Measurements from ENCODE around the gene GABBR2. TPM values are rescaled to one million over a fixed set of nuclear protein-coding genes. Genes with fewer than 3 reads are reported as not detected.

The GABBR2 gene
- total RNA-seq, 1 experiment from 2014 or later: 0.76 TPM

DNA sequence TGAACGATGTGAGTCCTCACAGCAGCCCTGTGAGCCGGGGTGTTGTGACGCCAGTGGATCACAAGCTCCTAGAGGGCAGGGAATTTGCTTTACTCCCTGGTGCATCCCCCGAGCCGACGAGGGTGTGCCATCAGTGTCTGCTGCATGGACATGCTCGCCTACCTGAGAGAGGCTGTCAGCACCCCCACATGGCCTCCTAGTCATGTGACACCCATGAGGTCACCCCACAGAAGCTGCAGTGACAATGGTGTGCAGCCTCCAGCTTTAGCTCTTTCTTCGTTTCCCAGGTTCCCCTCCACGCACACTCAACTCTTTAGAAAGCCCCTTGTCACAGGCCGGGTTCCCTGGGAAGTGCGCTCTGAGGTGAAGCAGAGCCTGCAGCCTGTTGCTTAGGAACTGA, 19.8 kb upstream of the GABBR2 start:
- no peak for DNase-seq
- Histone ChIP-seq H3K27ac (no peak overlapping the region), H3K4me3 (no peak overlapping the region), H2AFZ (no peak overlapping the region), H3K4me2 (no peak overlapping the region), H3K4me1 (replicated peaks; ENCODE audit: insufficient read depth) (no peaks in the 10 kb centered on the region), H3K9me2 (ENCODE audit: insufficient read depth) (no peaks in the 10 kb centered on the region), H4K20me1 (ENCODE audit: insufficient read depth) (no peaks in the 10 kb centered on the region), H3F3A (ENCODE audit: insufficient read depth, low read depth) (0 out of 2 replicates have a peak, but pooled peaks cover 3% of the 10 kb centered on the region), H3K36me3 (ENCODE audit: low read depth) (no peaks in the 10 kb centered on the region), H3K79me2 (ENCODE audit: low read depth) (no peaks in the 10 kb centered on the region), H3K27me3 (ENCODE audit: insufficient read depth, low read depth) (0 out of 2 replicates have a peak, but pooled peaks cover 14% of the 10 kb centered on the region), H3K9me3 (ENCODE audit: insufficient read depth, low read depth) (peaks cover 5% of the 10 kb centered on the region)
- CTCF ChIA-PET: no interaction called here
- no TSS peak for BruUV-seq (replicated peaks)
- intact Hi-C loops (cut with micrococcal nuclease; ENCODE audit: unreplicated experiment): no loop called here
- TF ChIP-seq EZH2 (IDR thresholded peaks at IDR 0.05; ENCODE audit: low read depth) (no peak), CTCF (conservative IDR thresholded peaks at IDR 0.05) (no peak)
- POLR2A ChIA-PET (ENCODE audit: unreplicated experiment): interaction anchor here (0.5 kb wide), 1 partner anchor 127 kb away, joined by 6 read pairs; no protein-coding TSS in a partner anchor

GRCh38 chr9:98727428-98727827, 18.7 kb upstream of the GABBR2 start:
- intact Hi-C loops (cut with micrococcal nuclease; ENCODE audit: unreplicated experiment): no loop called here
- CTCF ChIA-PET: no interaction called here
- H3K79me2 ChIP-seq (ENCODE audit: low read depth): no peaks in the 10 kb centered on the region
- no TSS peak for BruUV-seq (replicated peaks)
- H3K4me3 ChIP-seq: no peak overlapping the region
- H3K27me3 ChIP-seq (ENCODE audit: insufficient read depth, low read depth): 0 out of 2 replicates have a peak, but pooled peaks cover 14% of the 10 kb centered on the region
- no peak overlapping the region for H3K4me2 ChIP-seq
- TF ChIP-seq CTCF (conservative IDR thresholded peaks at IDR 0.05) (no peak), EZH2 (IDR thresholded peaks at IDR 0.05; ENCODE audit: low read depth) (no peak)
- H4K20me1 ChIP-seq (ENCODE audit: insufficient read depth): no peaks in the 10 kb centered on the region
- H3K4me1 ChIP-seq (replicated peaks; ENCODE audit: insufficient read depth): no peaks in the 10 kb centered on the region
- H3K9me2 ChIP-seq (ENCODE audit: insufficient read depth): no peaks in the 10 kb centered on the region
- peaks cover 6% of the 10 kb centered on the region for H3K9me3 ChIP-seq (ENCODE audit: insufficient read depth, low read depth)
- DNase-seq: no peak
- H2AFZ ChIP-seq: no peak overlapping the region
- H3F3A ChIP-seq (ENCODE audit: insufficient read depth, low read depth): 0 out of 2 replicates have a peak, but pooled peaks cover 3% of the 10 kb centered on the region
- no peaks in the 10 kb centered on the region for H3K36me3 ChIP-seq (ENCODE audit: low read depth)
- POLR2A ChIA-PET (ENCODE audit: unreplicated experiment): interaction anchor here (0.6 kb wide), 1 partner anchor 598 kb away, joined by 3 read pairs; no protein-coding TSS in a partner anchor
- H3K27ac ChIP-seq: no peak overlapping the region

DNA sequence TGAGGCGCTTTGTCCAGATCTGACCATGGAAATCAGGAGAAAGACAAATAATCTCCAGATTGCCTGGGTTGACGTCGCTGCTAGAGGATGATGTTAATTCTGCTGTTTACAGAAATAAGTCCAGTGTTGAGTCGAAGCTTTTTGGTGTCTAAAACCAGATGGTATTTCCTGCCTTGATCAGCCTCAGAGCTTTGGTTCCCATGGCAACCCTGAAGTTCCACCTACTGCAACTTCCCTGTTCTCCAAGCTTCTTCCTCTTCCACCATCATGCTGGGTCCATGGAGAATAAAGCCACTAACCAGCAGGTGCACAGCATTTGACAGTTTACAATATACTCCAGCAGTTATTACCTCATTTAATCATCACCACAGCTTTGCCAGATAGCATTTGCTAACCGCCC, 18.0 kb upstream of the GABBR2 start:
- Histone ChIP-seq H3K4me3 (no peak overlapping the region), H2AFZ (no peak overlapping the region), H3K4me2 (no peak overlapping the region), H3K27ac (no peak overlapping the region), H3K4me1 (replicated peaks; ENCODE audit: insufficient read depth) (no peaks in the 10 kb centered on the region), H3K27me3 (ENCODE audit: insufficient read depth, low read depth) (0 out of 2 replicates have a peak, but pooled peaks cover 14% of the 10 kb centered on the region), H3K79me2 (ENCODE audit: low read depth) (no peaks in the 10 kb centered on the region), H3F3A (ENCODE audit: insufficient read depth, low read depth) (0 out of 2 replicates have a peak, but pooled peaks cover 3% of the 10 kb centered on the region), H3K36me3 (ENCODE audit: low read depth) (no peaks in the 10 kb centered on the region), H3K9me3 (ENCODE audit: insufficient read depth, low read depth) (peaks cover 6% of the 10 kb centered on the region), H3K9me2 (ENCODE audit: insufficient read depth) (no peaks in the 10 kb centered on the region), H4K20me1 (ENCODE audit: insufficient read depth) (no peaks in the 10 kb centered on the region)
- intact Hi-C loops (cut with micrococcal nuclease; ENCODE audit: unreplicated experiment): no loop called here
- no TSS peak for BruUV-seq (replicated peaks)
- ChIA-PET POLR2A (ENCODE audit: unreplicated experiment) (no interaction called here), CTCF (interaction anchor here (0.6 kb wide), 1 partner anchor 76 kb away, joined by 4 read pairs; no protein-coding TSS in a partner anchor)
- no peak for DNase-seq
- TF ChIP-seq CTCF (conservative IDR thresholded peaks at IDR 0.05): no peak
- TF ChIP-seq EZH2 (IDR thresholded peaks at IDR 0.05; ENCODE audit: low read depth): no peak
